HG03558 (cell line): ENCODE data around the gene ANO4.
"Not testable (repeated sequence)": the region's sequence is repeated elsewhere in the genome, so short reads cannot be mapped to it uniquely, and the experiment has no call there.

Source experiments
- ATAC-seq: cut with Tn5 transposase; IDR thresholded peaks from one replicate; pipeline ENCODE4 v1.9.1; 2021; ENCODE audit warnings: moderate number of reproducible peaks; ENCODE audit not compliant: unreplicated experiment; ENCODE audit errors: extremely low read depth

ANO4 gene

GRCh38 chr12:101127521-101128219 is 333.1 kb downstream of the ANO4 start:
- no peak for ATAC-seq

- ATAC-seq: not testable (repeated sequence)
Observed at GRCh38 chr12:101145777-101146431, 351.3 kb downstream of the ANO4 start.

- ATAC-seq: no peak
Observed at GRCh38 chr12:101165319-101165718, 370.7 kb downstream of the ANO4 start.

GRCh38 chr12:101166866-101167265 is 372.3 kb downstream of the ANO4 start:
- no peak for ATAC-seq

- no peak for ATAC-seq
Observed at GRCh38 chr12:101168001-101168400, 373.4 kb downstream of the ANO4 start.

DNA sequence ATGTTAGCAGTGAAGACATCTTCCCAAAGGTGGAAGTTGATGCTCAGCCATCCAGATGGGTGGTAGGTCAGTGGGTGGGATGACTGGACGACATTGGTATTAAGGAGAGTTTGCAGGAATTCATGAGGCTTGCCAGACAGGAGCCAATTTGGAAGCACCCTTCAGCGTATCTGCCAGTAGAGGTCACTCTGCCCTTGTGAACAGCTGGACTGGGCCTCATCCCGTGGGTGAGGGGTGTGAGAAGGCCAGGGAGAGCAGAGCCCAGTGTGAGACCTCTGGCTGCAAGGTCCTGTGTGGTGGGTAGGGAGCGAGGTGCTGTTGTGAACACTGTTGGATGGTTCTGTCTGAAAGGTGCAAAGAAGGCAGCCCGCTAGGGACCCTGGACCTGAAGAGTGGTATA is 377.7 kb downstream of the ANO4 start:
- ATAC-seq: no peak

GRCh38 chr12:101173197-101173749 is 378.7 kb downstream of the ANO4 start:
- ATAC-seq: no peak

GRCh38 chr12:101174541-101174940 is 380.0 kb downstream of the ANO4 start:
- no peak for ATAC-seq
